Epithelial cell of proximal tubule (primary cell): ENCODE results near the gene RPS15. TPM values are rescaled to one million over a fixed set of nuclear protein-coding genes. Genes with fewer than 3 reads are reported as not detected.

Experiments used
- DNase-seq: peaks from one replicate; pipeline ENCODE4 v3.0.0-alpha.2; 2011; ENCODE audit warnings: low read depth
- H3K4me3 ChIP-seq: 2 replicates; pipeline ENCODE4 v1.5.1; 2011; ENCODE audit warnings: low read depth, mild to moderate bottlenecking, low read length
- total RNA-seq: library from RNA; depleted of rRNA; stranded (reverse); fragments of >200 nt; gene quantifications from 2 replicates; pipeline ENCODE4 v1.2.3, GENCODE V29; 2015
- TF ChIP-seq, protein P1 (sequence below): conservative IDR thresholded peaks from 2 replicates; pipeline ENCODE4 v1.5.1; 2012; ENCODE audit warnings: low read depth, mild to moderate bottlenecking, low read length

RPS15 gene
- total RNA-seq, 1 donor from 2014 or later, result 3,361 TPM

DNA sequence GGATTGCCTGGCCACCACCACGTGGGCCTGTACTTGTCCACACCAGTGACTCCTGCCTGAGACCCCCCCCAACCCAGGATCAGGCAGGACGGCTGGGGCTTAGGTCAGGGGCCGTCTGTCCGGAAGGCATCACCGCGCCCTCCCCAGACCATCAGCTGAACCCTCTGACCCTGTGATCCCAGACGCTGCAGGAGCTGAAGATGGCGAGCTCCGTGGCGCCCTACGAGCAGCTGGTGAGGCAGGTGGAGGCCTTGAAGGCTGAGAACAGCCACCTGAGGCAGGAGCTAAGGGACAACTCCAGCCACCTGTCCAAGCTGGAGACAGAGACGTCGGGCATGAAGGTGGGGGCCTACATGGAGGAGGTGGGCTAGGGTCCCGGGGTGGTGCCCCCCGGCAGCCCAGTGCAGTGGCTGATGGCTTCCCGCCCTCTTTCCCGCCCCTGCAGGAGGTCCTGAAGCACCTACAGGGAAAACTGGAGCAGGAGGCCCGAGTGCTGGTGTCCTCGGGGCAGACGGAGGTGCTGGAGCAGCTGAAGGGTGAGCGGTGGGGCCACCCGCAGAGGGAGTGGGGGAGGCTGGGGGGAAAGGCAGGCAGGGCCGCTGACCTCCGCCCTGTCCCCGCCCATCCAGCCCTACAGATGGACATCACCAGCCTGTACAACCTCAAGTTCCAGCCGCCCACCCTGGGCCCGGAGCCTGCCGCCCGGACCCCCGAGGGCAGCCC is 14.8 kb downstream of the RPS15 start:
- no peak for DNase-seq
- no peak overlapping the region for H3K4me3 ChIP-seq
- TF ChIP-seq, protein P1, sequence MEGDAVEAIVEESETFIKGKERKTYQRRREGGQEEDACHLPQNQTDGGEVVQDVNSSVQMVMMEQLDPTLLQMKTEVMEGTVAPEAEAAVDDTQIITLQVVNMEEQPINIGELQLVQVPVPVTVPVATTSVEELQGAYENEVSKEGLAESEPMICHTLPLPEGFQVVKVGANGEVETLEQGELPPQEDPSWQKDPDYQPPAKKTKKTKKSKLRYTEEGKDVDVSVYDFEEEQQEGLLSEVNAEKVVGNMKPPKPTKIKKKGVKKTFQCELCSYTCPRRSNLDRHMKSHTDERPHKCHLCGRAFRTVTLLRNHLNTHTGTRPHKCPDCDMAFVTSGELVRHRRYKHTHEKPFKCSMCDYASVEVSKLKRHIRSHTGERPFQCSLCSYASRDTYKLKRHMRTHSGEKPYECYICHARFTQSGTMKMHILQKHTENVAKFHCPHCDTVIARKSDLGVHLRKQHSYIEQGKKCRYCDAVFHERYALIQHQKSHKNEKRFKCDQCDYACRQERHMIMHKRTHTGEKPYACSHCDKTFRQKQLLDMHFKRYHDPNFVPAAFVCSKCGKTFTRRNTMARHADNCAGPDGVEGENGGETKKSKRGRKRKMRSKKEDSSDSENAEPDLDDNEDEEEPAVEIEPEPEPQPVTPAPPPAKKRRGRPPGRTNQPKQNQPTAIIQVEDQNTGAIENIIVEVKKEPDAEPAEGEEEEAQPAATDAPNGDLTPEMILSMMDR, result no peak

DNA sequence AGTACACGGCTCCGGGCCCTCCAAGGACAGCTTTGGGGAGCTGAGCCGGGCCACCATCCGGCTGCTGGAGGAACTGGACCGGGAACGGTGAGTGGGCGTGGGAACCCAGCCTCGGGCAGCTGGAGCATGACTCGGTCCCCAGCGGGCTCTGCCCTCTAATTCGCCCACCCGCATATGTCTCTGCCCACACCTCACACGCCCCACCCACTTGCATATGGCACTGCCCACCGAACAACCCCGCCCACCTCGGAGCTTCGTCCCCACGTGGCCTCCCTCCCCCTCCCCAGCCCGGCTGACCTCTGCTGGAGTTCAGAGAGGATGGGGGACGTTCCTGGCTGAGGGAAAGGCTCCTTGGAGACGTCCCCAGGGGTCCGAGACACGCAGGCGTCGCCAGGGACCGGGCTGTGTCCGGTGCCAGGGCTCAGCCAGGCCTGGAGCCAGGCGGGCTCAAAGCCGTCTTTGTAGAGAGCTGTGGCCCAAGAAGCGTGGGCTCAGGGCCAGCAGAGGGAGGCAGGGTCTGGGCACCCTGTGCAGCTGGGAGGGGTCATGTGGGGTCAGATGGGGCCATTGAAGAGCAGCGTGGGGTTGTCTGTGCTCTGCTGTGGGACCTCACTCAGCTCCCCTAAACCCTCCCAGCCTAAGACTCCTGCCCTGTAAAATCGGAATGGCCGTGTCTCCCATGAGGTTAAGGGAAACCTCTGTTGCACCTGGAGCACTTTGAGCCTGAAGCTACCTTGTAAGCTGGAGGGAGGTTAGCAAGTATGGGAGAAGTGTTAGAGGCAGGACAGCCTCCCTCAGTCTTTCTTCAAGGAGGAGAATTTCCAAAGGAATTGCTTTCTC is 15.5 kb downstream of the RPS15 start:
- no peak for DNase-seq
- H3K4me3 ChIP-seq, result no peak overlapping the region
- TF ChIP-seq, protein P1, result no peak

DNA sequence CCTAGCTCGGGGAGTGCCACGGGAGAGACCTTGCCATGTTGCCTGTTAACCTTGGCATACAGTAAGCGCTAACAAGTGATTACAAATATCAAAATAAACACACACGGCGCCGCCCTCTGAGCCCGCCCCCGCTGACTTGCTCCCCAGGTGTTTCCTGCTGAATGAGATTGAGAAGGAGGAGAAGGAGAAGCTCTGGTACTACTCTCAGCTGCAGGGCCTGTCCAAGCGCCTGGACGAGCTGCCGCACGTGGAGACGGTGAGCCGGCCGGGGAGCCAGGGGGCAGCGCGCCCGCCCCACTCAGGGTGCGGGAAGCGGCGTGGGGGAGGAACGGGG is 16.8 kb downstream of the RPS15 start:
- TF ChIP-seq, protein P1, result no peak
- DNase-seq, result no peak
- no peak overlapping the region for H3K4me3 ChIP-seq

DNA sequence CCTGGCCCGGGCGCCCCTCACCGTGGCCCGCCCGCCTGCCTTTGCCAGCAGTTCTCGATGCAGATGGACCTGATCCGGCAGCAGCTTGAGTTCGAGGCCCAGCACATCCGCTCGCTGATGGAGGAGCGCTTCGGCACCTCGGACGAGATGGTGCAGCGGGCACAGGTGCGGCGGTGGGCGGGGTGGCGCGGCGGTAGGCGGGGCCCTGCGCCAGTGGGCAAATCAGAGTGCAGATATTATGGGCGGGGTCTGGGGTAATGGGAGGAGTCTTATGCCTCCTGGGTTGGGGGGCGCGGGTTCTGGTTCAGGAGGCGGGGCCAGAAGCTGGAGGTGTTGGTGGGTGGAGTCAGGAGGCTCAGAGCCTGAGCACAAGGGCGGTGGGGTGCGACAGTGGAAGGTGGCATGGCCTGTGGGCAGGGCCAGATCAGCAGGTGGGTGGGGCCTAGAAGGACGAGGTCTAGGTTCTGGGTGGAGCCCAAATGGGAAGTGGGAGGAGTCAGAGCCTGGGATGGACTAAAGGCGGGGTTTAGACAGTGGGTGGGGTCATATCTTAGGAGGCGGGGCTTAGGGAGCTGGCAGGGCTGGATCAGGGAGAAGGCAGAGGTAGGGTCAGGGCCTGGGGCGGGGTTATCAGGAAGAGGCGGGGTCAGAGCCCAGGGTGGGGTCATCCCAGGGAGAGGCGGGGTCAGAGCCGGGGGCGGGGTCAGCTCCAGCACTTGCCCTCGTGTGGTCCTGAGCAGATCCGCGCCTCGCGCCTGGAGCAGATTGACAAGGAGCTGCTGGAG is 17.3 kb downstream of the RPS15 start:
- TF ChIP-seq, protein P1, result no peak
- DNase-seq, result peak; percentile 23
- no peak overlapping the region for H3K4me3 ChIP-seq

DNA sequence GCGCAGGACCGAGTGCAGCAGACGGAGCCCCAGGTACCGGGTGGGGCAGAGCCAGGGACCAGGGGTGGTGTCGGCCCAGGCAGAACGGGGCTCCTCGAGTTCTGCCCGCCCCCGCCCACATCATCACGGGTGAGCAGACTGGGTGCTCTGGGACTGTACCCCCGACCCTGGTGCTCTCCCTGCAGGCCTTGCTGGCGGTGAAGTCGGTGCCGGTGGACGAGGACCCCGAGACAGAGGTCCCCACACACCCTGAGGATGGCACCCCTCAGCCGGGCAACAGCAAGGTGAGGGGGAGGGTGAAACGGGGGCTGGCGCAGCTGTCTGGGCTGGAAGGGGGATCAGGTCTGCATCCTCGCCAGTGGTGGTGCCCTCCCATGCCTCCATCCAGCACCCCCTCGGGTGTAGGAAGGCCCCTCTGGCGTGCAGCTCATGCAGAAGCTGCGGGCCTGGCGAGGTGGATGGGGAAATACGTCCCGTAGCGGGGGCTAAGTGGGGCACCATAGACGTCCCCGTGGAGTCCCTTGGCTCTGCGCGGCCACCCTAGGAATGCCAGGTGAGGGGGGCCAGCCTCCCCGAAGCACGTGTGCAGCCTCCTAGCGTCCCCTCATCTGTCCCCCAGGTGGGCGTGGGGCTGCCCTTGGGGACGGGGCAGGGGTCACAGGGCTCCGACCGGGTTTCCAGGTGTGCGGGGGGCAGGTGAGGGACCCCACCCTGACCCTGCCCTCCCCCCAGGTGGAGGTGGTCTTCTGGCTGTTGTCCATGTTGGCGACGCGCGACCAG is 18.1 kb downstream of the RPS15 start:
- TF ChIP-seq, protein P1, result no peak
- DNase-seq, result no peak
- H3K4me3 ChIP-seq, result no peak overlapping the region

DNA sequence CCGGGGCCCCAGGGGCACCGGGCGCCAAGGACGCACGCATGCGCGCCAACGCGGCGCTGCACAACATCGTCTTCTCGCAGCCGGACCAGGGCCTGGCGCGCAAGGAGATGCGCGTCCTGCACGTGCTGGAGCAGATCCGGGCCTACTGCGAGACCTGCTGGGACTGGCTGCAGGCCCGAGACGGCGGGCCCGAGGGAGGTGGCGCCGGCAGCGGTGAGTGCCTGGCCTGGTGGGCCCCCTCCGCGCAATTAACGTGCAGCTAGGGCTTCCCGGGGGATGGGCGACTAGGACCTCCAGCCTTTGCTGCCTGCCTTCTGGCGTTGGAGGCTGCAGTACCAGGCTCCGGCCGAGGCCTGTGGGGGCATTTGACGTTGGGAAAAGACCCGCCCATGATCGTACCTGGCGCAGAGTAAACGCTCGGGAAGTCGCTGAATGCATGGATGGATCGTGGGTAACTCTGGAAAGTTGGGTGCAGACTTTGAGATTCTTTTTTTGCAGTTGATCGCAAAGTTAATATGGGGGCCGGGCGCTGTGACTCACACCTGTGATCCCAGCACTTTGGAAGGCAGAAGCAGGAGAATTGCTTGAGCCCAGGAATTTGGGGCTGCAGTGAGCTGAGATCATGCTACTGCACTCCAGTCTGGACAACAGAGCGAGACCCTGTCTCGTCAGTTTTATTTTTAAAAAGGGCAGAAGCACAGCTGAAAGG is 19.0 kb downstream of the RPS15 start:
- H3K4me3 ChIP-seq, result no peak overlapping the region
- TF ChIP-seq, protein P1, result no peak
- no peak for DNase-seq
